Neural progenitor cell (in vitro differentiated cells): ENCODE results near the gene SLC16A2.

ENCODE experiments used
- CTCF ChIP-seq: fragments of 200-600 bp; sonication (generic); IDR thresholded peaks from 2 replicates; pipeline ENCODE4 v1.5.1; 2017; ENCODE audit warnings: antibody characterized with exemption, mild to moderate bottlenecking
- EZH2 ChIP-seq: fragments of 200-600 bp; sonication (generic); IDR thresholded peaks from 2 replicates; pipeline ENCODE4 v1.6.1; 2017; ENCODE audit warnings: antibody characterized with exemption, mild to moderate bottlenecking, moderate library complexity

- TF ChIP-seq CTCF (no peak), EZH2 (no peak)
Observed at GRCh38 chrX:74507191-74507590, 85.9 kb downstream of the SLC16A2 start.
